BJ (cell line): ENCODE results near the gene ZSWIM7. TPM values are rescaled to one million over a fixed set of nuclear protein-coding genes. Genes with fewer than 3 reads are reported as not detected.

Experiments
- CTCF ChIA-PET: fragments of 350-600 bp; formaldehyde crosslinking; extraction: SDS; loops from one replicate; lab custom pipeline; 2021; ENCODE audit warnings: antibody characterized with exemption, inconsistent platforms; lab: Yijun Ruan, JAX
- POLR2A ChIA-PET: fragments of 300-600 bp; sonication (Branson Sonifier 250); formaldehyde crosslinking; extraction: SDS; loops from one replicate; lab custom pipeline; 2021; ENCODE audit warnings: antibody characterized with exemption; lab: Charles Lee
- DNase-seq: peaks from one replicate; pipeline ENCODE4 v3.0.0-alpha.2; 2011; ENCODE audit warnings: low read depth
- H3K27me3 ChIP-seq: 2 replicates; pipeline ENCODE4 v1.6.0; 2011; ENCODE audit warnings: low read length; ENCODE audit not compliant: control insufficient read depth, insufficient read depth
- H3K36me3 ChIP-seq: 2 replicates; pipeline ENCODE4 v1.5.1; 2011; ENCODE audit warnings: low read length; ENCODE audit not compliant: control insufficient read depth, insufficient read depth
- H3K4me3 ChIP-seq: 2 replicates; pipeline ENCODE4 v1.5.1; 2011; ENCODE audit warnings: low read depth, mild to moderate bottlenecking, control low read depth, low read length
- polyA plus RNA-seq: library from polyadenylated mRNA; depleted of rRNA; stranded (reverse); fragments of >200 nt; gene quantifications from 2 replicates; pipeline ENCODE4 v1.2.3, GENCODE V29; 2011
- TF ChIP-seq, protein P1 (sequence below): IDR thresholded peaks from 2 replicates; pipeline ENCODE4 v1.5.1; 2011; ENCODE audit warnings: low read depth, mild to moderate bottlenecking, control low read depth, inconsistent platforms, low read length, moderate library complexity; ENCODE audit not compliant: insufficient read depth

The ZSWIM7 gene
- polyA plus RNA-seq, 1 experiment: 21.6 TPM

GRCh38 chr17:16026895-16027294 lies 27.4 kb upstream of the ZSWIM7 start:
- TF ChIP-seq, protein P1, sequence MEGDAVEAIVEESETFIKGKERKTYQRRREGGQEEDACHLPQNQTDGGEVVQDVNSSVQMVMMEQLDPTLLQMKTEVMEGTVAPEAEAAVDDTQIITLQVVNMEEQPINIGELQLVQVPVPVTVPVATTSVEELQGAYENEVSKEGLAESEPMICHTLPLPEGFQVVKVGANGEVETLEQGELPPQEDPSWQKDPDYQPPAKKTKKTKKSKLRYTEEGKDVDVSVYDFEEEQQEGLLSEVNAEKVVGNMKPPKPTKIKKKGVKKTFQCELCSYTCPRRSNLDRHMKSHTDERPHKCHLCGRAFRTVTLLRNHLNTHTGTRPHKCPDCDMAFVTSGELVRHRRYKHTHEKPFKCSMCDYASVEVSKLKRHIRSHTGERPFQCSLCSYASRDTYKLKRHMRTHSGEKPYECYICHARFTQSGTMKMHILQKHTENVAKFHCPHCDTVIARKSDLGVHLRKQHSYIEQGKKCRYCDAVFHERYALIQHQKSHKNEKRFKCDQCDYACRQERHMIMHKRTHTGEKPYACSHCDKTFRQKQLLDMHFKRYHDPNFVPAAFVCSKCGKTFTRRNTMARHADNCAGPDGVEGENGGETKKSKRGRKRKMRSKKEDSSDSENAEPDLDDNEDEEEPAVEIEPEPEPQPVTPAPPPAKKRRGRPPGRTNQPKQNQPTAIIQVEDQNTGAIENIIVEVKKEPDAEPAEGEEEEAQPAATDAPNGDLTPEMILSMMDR: no peak
- H3K36me3 ChIP-seq: peaks cover 11% of the 10 kb centered on the region
- CTCF ChIA-PET: interaction anchor here (0.6 to 1.4 kb wide), 4 partner anchors 13 to 411 kb away, joined by 3 to 6 read pairs (median 4); no protein-coding TSS in a partner anchor
- no peaks in the 10 kb centered on the region for H3K27me3 ChIP-seq
- DNase-seq: no peak
- H3K4me3 ChIP-seq: no peak overlapping the region
- POLR2A ChIA-PET: no interaction called here

DNA sequence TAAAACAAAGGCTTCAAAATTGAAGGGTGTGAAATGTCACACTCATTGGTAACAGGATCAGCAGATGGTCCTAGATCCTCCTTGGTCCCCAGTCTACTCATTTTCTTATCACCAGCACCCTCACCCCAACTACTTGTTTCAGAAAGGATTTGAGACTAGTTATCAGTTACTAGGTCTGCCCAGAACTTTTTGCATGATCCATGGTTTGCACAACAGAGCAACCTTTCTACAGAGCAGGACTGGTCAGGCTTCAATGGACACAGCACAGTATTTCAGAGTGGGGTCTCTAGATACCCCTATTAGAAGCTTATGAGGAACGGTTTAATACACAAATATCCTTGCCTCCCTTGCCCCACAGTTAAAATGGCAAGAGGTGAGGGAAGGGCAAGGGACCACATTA lies 25.7 kb upstream of the ZSWIM7 start:
- no peak overlapping the region for H3K4me3 ChIP-seq
- POLR2A ChIA-PET: no interaction called here
- CTCF ChIA-PET: no interaction called here
- TF ChIP-seq, protein P1: no peak
- DNase-seq: no peak
- no peaks in the 10 kb centered on the region for H3K27me3 ChIP-seq
- H3K36me3 ChIP-seq: peaks cover 14% of the 10 kb centered on the region

- ChIA-PET POLR2A (no interaction called here), CTCF (interaction anchor here (0.6 kb wide), 1 partner anchor 137 kb away, joined by 3 read pairs; no protein-coding TSS in a partner anchor)
- TF ChIP-seq, protein P1: no peak
- Histone ChIP-seq H3K27me3 (no peaks in the 10 kb centered on the region), H3K4me3 (no peak overlapping the region), H3K36me3 (peaks cover 14% of the 10 kb centered on the region)
- DNase-seq: no peak
Observed at GRCh38 chr17:16023881-16024280, 24.4 kb upstream of the ZSWIM7 start.

DNA sequence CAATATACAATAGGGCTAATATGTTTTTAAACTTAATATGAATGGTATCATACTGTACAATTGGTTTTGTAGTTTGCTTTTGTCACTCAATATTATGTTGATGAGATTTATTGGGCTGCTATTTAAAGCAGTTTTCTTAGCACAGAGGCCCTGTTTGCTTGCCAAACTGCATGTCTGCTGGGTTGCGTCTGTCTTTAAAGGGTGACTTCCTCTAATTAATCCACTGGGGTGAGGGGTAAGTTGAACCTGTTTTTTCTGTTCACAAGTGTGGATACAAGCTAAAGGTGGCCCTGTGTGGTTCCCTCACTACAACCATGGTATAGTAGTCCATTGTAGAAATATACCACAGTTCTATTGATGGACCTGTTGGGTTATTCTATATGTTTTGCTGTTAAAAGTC lies 19.8 kb upstream of the ZSWIM7 start:
- Histone ChIP-seq H3K36me3 (peaks cover 4% of the 10 kb centered on the region; the same call in 1 of the 2 replicates), H3K4me3 (no peak overlapping the region), H3K27me3 (no peaks in the 10 kb centered on the region)
- TF ChIP-seq, protein P1: no peak
- no peak for DNase-seq
- ChIA-PET POLR2A (no interaction called here), CTCF (no interaction called here)

- TF ChIP-seq, protein P1: peak; percentile 74
- peak; percentile 22 for DNase-seq
- Histone ChIP-seq H3K27me3 (no peaks in the 10 kb centered on the region), H3K36me3 (peaks cover 1% of the 10 kb centered on the region), H3K4me3 (no peak overlapping the region)
- ChIA-PET CTCF (interaction anchor here (0.7 to 1.7 kb wide), 4 partner anchors 11 to 269 kb away, joined by 4 to 6 read pairs (median 4); no protein-coding TSS in a partner anchor), POLR2A (no interaction called here)
Observed at GRCh38 chr17:16013943-16014407, 14.5 kb upstream of the ZSWIM7 start.
